Measurements from ENCODE around the gene STARD8.
A peak's percentile ranks its signal among the peaks of the same experiment; 100 is the strongest.

Gene STARD8

DNA sequence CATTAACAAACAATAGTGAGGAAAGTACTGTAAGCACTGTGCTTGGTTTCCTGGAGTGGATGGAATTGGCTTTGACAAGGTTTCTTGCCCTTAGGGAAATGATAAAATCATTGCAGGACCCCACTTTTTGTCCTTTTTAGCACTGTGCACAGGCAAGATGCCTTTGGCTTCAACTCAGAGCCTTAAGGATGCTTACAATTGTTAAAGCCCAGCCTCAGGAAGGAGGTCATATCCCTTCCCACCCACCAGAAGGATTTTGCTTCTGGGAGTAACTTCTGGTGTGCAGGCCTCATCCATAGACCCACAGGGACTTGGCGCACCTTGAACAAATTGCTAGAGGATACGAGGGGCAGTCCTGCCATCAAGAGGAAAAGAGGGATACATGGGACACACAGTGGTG is 44.5 kb downstream of the STARD8 start:
- DNase-seq (ENCODE audit: low spot score in 2 of 2), result no peak
- Mint-ChIP-seq H3K27ac (no peak overlapping the region), H3K4me3 (no peak overlapping the region), H3K4me1 (peaks cover under 1% of the 10 kb centered on the region), H3K9me3 (no peaks in the 10 kb centered on the region), H3K27me3 (peaks cover 8% of the 10 kb centered on the region), H3K36me3 (no peaks in the 10 kb centered on the region)
- no peak for ATAC-seq (ENCODE audit: low read depth)

DNA sequence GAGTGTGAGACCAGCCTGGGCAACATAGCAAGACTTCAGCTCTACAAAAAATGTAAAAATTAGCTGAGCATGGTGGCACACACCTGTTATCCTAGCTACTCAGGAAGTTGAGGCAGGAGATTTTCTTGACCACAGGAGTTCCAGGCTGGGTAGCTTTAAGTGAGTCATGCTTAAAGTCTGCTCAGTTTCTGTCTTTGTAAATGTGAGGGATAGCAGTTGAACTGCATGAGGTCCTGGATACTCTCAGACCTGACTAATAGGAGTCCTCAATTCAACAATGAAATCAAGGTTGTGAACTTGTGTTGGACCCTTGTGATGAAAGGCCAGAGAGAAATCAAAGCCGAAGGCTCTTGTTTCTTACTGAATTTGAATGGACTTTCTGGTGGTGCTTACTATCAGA is 45.2 kb downstream of the STARD8 start:
- ATAC-seq (ENCODE audit: low read depth) (no peak), DNase-seq (ENCODE audit: low spot score in 2 of 2) (no peak)
- no peaks in the 10 kb centered on the region for H3K9me3 Mint-ChIP-seq
- no peaks in the 10 kb centered on the region for H3K36me3 Mint-ChIP-seq
- no peak overlapping the region for H3K27ac Mint-ChIP-seq
- no peak overlapping the region for H3K4me3 Mint-ChIP-seq
- H3K27me3 Mint-ChIP-seq, result peaks cover 5% of the 10 kb centered on the region
- H3K4me1 Mint-ChIP-seq, result no peaks in the 10 kb centered on the region

GRCh38 chrX:68693481-68694434 is 46.3 kb downstream of the STARD8 start:
- H3K27ac Mint-ChIP-seq, result no peak overlapping the region
- H3K4me3 Mint-ChIP-seq, result peak overlapping the region; percentile 57
- no peak for ATAC-seq (ENCODE audit: low read depth)
- DNase-seq (ENCODE audit: low spot score in 2 of 2), result no peak
- no peaks in the 10 kb centered on the region for H3K36me3 Mint-ChIP-seq
- H3K4me1 Mint-ChIP-seq, result no peaks in the 10 kb centered on the region
- H3K9me3 Mint-ChIP-seq, result no peaks in the 10 kb centered on the region
- peaks cover 5% of the 10 kb centered on the region for H3K27me3 Mint-ChIP-seq

- H3K4me1 Mint-ChIP-seq, result no peaks in the 10 kb centered on the region
- peak overlapping the region; percentile 56 for H3K4me3 Mint-ChIP-seq
- DNase-seq (ENCODE audit: low spot score in 2 of 2) (no peak), ATAC-seq (ENCODE audit: low read depth) (no peak)
- no peaks in the 10 kb centered on the region for H3K36me3 Mint-ChIP-seq
- no peaks in the 10 kb centered on the region for H3K9me3 Mint-ChIP-seq
- H3K27me3 Mint-ChIP-seq, result peaks cover 5% of the 10 kb centered on the region
- H3K27ac Mint-ChIP-seq, result peak overlapping the region; percentile 68
Measured at GRCh38 chrX:68694435-68695205, 47.2 kb downstream of the STARD8 start.

GRCh38 chrX:68695206-68695845 is 47.9 kb downstream of the STARD8 start:
- H3K36me3 Mint-ChIP-seq, result no peaks in the 10 kb centered on the region
- no peak for DNase-seq (ENCODE audit: low spot score in 2 of 2)
- peaks cover 5% of the 10 kb centered on the region for H3K27me3 Mint-ChIP-seq
- no peak for ATAC-seq (ENCODE audit: low read depth)
- H3K4me3 Mint-ChIP-seq, result no peak overlapping the region
- no peak overlapping the region for H3K27ac Mint-ChIP-seq
- no peaks in the 10 kb centered on the region for H3K9me3 Mint-ChIP-seq
- no peaks in the 10 kb centered on the region for H3K4me1 Mint-ChIP-seq

DNA sequence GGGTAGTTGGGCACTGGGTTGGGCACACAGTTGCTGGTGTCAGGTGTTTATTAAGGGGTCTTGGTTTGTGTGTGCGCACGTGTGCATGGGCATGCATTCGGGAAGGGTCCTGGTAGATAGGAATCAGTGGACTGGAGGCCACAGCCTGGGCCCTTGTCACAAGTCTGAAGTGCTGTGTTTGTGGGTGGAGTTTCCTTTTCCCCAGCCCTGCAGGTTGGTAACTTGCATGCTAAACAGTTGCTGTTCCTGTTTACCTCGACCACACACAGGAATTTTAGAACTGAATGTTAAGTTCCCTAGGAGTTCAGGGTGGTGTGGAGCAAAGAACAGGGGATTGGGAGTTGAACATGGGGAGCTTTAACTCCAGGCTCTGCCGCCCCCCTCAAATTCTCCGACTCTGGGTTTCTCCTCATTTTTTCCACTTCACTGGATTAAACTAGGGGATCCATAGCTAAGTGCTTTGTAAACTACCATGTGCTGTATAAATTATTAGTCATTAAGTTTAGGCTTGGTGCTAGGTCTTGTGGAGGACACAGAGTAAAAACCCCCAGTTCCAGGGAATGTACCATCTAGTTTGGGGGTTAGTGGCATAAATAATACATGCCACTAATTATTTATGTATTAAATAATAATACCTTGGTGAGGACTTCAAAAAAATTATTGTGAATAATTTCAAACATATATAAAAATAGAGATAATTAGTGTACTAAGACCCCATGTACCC is 49.0 kb downstream of the STARD8 start:
- ATAC-seq (ENCODE audit: low read depth) (no peak), DNase-seq (ENCODE audit: low spot score in 2 of 2) (no peak)
- Mint-ChIP-seq H3K36me3 (no peaks in the 10 kb centered on the region), H3K27ac (no peak overlapping the region), H3K4me3 (no peak overlapping the region), H3K27me3 (peaks cover 7% of the 10 kb centered on the region), H3K4me1 (no peaks in the 10 kb centered on the region), H3K9me3 (no peaks in the 10 kb centered on the region)

- ATAC-seq (ENCODE audit: low read depth) (no peak), DNase-seq (ENCODE audit: low spot score in 2 of 2) (no peak)
- Mint-ChIP-seq H3K4me1 (no peaks in the 10 kb centered on the region), H3K4me3 (no peak overlapping the region), H3K9me3 (no peaks in the 10 kb centered on the region), H3K27me3 (peaks cover 9% of the 10 kb centered on the region), H3K27ac (no peak overlapping the region), H3K36me3 (no peaks in the 10 kb centered on the region)
Measured at GRCh38 chrX:68697036-68697435, 49.6 kb downstream of the STARD8 start.

DNA sequence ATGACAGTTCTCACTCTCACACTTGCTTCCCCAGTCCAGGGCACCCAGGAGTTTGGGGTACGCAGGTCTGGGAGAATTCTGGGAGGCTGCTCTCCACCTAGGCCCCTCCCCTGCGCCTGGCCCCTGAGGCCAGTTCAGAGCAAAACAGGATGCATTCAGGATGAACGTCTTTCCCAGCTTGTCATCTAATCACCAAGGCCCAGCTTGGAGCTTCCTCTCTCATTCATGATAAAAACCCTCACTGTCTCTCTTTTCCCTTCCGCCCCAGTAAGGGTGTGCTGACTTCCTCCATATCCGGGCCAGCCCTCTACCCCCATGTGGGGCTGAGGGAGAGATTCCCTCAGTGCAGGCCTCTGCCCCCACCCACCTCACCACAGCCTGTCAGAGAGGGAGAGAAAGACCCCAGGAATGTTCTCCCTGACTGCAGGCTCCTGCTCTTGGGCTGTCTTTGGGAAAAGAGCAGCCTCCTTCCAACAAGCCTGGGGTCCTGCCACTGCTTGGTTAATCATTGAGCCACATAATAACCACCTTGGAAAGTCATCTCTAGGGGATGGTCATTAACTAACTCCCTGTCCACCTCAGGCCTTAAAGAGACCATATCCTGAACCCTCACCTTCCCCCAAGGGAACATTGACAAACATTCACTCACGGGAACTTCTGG is 50.1 kb downstream of the STARD8 start:
- Mint-ChIP-seq H3K9me3 (no peaks in the 10 kb centered on the region), H3K27ac (no peak overlapping the region), H3K4me3 (no peak overlapping the region)

GRCh38 chrX:68698942-68699341 is 51.5 kb downstream of the STARD8 start:
- Mint-ChIP-seq H3K27ac (no peak overlapping the region), H3K4me3 (no peak overlapping the region), H3K27me3 (peaks cover 9% of the 10 kb centered on the region), H3K36me3 (no peaks in the 10 kb centered on the region), H3K4me1 (no peaks in the 10 kb centered on the region), H3K9me3 (no peaks in the 10 kb centered on the region)
- DNase-seq (ENCODE audit: low spot score in 2 of 2), result no peak
- no peak for ATAC-seq (ENCODE audit: low read depth)

More for the DNA sequence above, 50.1 kb downstream of the STARD8 start:
- DNase-seq (ENCODE audit: low spot score in 2 of 2), result no peak
- peaks cover 9% of the 10 kb centered on the region for H3K27me3 Mint-ChIP-seq
- H3K36me3 Mint-ChIP-seq, result no peaks in the 10 kb centered on the region
- no peak for ATAC-seq (ENCODE audit: low read depth)
- no peaks in the 10 kb centered on the region for H3K4me1 Mint-ChIP-seq

- Mint-ChIP-seq H3K4me3 (no peak overlapping the region), H3K9me3 (no peaks in the 10 kb centered on the region)
Measured at GRCh38 chrX:68699960-68700746, 52.7 kb downstream of the STARD8 start.

DNA sequence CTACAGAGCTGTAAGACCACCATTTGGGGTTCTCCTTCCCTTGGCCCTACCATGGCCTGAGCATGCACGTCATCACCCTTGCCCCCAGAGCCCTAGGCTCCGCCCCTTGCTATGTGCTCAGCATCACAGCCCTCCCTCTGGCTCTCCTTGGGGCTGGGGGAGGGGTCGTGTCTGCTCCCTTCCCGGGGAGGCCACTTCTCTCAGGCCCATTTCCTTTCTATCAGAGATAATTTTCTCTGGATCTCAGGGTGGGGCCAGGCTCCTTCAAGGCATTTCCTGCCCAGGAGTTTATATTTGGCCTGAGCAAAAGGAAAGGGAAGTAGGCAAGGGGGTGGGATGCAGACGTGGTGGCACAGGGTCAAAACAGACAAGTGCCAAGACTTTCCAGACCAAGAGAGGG is 55.9 kb downstream of the STARD8 start:
- DNase-seq (ENCODE audit: low spot score in 2 of 2) (no peak), ATAC-seq (ENCODE audit: low read depth) (no peak)
- Mint-ChIP-seq H3K27me3 (peaks cover 5% of the 10 kb centered on the region), H3K4me3 (no peak overlapping the region), H3K9me3 (no peaks in the 10 kb centered on the region), H3K4me1 (no peaks in the 10 kb centered on the region), H3K36me3 (no peaks in the 10 kb centered on the region), H3K27ac (no peak overlapping the region)

More at GRCh38 chrX:68699960-68700746, 52.7 kb downstream of the STARD8 start:
- Mint-ChIP-seq H3K4me1 (no peaks in the 10 kb centered on the region), H3K27me3 (peaks cover 8% of the 10 kb centered on the region), H3K27ac (no peak overlapping the region), H3K36me3 (no peaks in the 10 kb centered on the region)
- DNase-seq (ENCODE audit: low spot score in 2 of 2) (no peak), ATAC-seq (ENCODE audit: low read depth) (no peak)

DNA sequence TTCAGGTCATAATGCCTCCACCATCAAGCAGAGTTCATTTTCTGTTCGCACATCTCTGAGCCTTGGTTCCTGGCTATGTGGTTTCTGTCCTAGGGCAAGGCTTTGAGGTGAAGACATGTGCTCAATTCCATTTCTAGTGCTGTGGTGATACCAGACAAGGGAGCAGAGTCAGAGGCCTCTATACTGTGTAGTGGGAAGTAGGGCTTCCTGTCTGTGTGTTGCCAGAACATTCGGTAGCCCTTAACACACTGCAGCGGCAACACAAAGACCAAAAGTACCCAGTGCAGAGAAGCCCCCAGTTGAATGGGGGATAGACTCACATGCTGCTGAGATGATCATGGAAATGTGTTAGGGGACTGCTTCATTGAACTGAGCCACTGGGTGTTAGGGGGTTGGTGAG is 56.4 kb downstream of the STARD8 start:
- no peak for DNase-seq (ENCODE audit: low spot score in 2 of 2)
- Mint-ChIP-seq H3K4me3 (no peak overlapping the region), H3K4me1 (no peaks in the 10 kb centered on the region), H3K27ac (no peak overlapping the region), H3K27me3 (peaks cover 5% of the 10 kb centered on the region), H3K36me3 (no peaks in the 10 kb centered on the region), H3K9me3 (no peaks in the 10 kb centered on the region)
- ATAC-seq (ENCODE audit: low read depth), result no peak

Data from memory B cell (primary cell).